GM06990 (cell line): ENCODE results near the gene CDH4.

Experiments
- DNase-seq: peaks from one replicate; pipeline ENCODE4 v3.0.0-alpha.2; 2011; ENCODE audit not compliant: insufficient read length; ENCODE audit errors: extremely low read depth
- H3K27me3 ChIP-seq: replicated peaks from 2 replicates; pipeline ENCODE4 v1.6.0; 2011; ENCODE audit warnings: low read length; ENCODE audit not compliant: control insufficient read depth, insufficient read depth
- H3K36me3 ChIP-seq: 2 replicates; pipeline ENCODE4 v1.5.1; 2011; ENCODE audit warnings: low read length; ENCODE audit not compliant: control insufficient read depth, insufficient read depth
- H3K4me3 ChIP-seq: replicated peaks from 2 replicates; pipeline ENCODE4 v1.5.1; 2011; ENCODE audit warnings: low read depth, mild to moderate bottlenecking, control low read depth, low read length
- TF ChIP-seq, protein P1 (sequence below): IDR thresholded peaks from 2 replicates; pipeline ENCODE4 v1.5.1; 2011; ENCODE audit warnings: low read length, control low read depth, mild to moderate bottlenecking, inconsistent platforms; ENCODE audit not compliant: insufficient read depth, poor library complexity, severe bottlenecking

Gene CDH4

GRCh38 chr20:61416546-61416945 lies 164.5 kb downstream of the CDH4 start:
- no peak for DNase-seq
- Histone ChIP-seq H3K27me3 (no peaks in the 10 kb centered on the region), H3K36me3 (no peaks in the 10 kb centered on the region), H3K4me3 (no peak overlapping the region)
- TF ChIP-seq, protein P1, sequence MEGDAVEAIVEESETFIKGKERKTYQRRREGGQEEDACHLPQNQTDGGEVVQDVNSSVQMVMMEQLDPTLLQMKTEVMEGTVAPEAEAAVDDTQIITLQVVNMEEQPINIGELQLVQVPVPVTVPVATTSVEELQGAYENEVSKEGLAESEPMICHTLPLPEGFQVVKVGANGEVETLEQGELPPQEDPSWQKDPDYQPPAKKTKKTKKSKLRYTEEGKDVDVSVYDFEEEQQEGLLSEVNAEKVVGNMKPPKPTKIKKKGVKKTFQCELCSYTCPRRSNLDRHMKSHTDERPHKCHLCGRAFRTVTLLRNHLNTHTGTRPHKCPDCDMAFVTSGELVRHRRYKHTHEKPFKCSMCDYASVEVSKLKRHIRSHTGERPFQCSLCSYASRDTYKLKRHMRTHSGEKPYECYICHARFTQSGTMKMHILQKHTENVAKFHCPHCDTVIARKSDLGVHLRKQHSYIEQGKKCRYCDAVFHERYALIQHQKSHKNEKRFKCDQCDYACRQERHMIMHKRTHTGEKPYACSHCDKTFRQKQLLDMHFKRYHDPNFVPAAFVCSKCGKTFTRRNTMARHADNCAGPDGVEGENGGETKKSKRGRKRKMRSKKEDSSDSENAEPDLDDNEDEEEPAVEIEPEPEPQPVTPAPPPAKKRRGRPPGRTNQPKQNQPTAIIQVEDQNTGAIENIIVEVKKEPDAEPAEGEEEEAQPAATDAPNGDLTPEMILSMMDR: no peak

DNA sequence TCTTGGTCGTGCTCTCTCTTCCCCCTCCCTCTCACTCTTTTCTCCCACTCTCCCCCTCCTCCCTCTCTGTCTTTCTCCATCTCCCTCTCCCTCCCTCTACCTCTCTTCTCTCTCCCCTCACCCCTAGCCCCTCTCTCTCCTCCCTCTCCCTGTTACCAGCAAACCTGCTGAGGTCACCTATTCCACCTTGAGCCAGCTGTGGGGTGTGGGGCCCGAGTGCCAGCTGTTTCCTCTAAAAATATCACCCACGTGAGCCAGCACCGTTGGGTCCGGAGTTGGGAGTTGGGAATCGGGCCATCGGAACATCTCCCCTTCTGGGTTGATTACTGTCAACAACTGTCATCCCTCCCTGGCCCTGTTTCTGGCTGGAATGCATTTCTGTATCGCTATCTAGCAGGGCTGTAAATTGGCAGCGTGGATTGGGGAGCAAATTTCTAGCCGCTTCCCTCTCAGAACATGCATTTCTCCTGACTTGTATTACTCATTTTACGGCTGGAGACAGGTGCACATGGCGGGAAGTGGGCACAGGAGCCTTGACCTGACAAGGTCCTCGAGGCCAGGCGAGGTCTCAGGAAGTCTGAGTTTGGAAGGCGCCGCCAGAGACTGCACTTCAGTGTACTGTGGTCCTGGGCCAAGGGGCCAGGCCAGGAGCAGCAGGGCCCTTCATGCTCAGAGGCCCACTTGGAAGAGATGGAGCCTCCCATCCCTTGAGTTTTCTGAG lies 165.3 kb downstream of the CDH4 start:
- H3K27me3 ChIP-seq: no peaks in the 10 kb centered on the region
- no peak for DNase-seq
- TF ChIP-seq, protein P1: no peak
- H3K4me3 ChIP-seq: no peak overlapping the region
- no peaks in the 10 kb centered on the region for H3K36me3 ChIP-seq

- no peaks in the 10 kb centered on the region for H3K36me3 ChIP-seq
- TF ChIP-seq, protein P1: no peak
- no peak for DNase-seq
- H3K4me3 ChIP-seq: no peak overlapping the region
- H3K27me3 ChIP-seq: no peaks in the 10 kb centered on the region
These were observed 166.9 kb downstream of the CDH4 start for GRCh38 chr20:61419010-61419409.

DNA sequence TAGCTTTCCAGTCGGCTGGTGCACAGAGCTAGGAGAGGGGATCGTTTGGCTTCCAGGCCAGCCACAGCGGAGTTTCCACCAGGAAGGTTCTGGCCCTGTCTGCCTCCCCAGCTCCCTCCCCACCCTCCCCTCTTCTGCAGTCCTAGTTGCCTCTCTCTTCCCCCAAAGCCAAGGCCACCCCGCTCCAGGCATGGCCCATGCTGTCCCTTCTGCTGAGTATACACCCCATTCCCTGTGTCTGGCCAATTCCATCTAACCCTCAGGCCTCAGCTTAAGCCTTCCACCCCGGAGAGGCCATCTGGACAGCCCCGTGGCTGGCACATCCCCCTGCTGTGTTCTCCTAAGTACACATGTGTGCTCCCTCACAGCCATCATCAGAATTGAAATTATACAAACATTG lies 167.4 kb downstream of the CDH4 start:
- no peaks in the 10 kb centered on the region for H3K27me3 ChIP-seq
- H3K36me3 ChIP-seq: no peaks in the 10 kb centered on the region
- no peak for DNase-seq
- TF ChIP-seq, protein P1: no peak
- H3K4me3 ChIP-seq: no peak overlapping the region

DNA sequence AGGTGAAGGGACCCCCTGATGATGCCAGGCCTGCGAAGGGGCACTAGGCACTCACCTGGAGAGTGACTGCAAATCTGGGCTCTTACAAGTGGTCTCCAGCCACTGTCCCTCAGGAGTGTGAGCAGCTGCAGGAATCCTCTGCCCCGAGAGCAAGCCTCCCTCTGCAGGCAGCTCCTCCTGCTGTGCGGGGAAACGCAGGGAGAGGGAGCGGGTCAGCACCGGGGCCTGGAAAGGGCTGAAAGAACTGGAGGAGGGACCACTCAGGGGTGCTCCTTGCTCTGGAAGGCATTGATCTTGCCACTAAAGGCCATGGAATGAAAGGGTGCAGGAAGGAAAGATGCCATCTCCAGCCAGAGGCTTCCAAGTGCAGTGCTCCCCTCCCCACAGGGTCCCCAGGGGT lies 168.0 kb downstream of the CDH4 start:
- no peak for DNase-seq
- Histone ChIP-seq H3K36me3 (no peaks in the 10 kb centered on the region), H3K4me3 (no peak overlapping the region), H3K27me3 (no peaks in the 10 kb centered on the region)
- TF ChIP-seq, protein P1: no peak

- TF ChIP-seq, protein P1: no peak
- H3K27me3 ChIP-seq: no peaks in the 10 kb centered on the region
- DNase-seq: no peak
- no peak overlapping the region for H3K4me3 ChIP-seq
- H3K36me3 ChIP-seq: no peaks in the 10 kb centered on the region
These were observed 168.7 kb downstream of the CDH4 start for GRCh38 chr20:61420781-61421180.
